ENCODE results near the gene GRM7.

GRM7 gene

GRCh38 chr3:7545334-7545733 is 684.4 kb downstream of the GRM7 start:
- no peaks in the 10 kb centered on the region for H3K9me3 ChIP-seq (ENCODE audit: low read length)
- H3K9ac ChIP-seq (ENCODE audit: low read length) = no peak overlapping the region
- H3K4me1 ChIP-seq (ENCODE audit: insufficient read depth, low read length) = no peaks in the 10 kb centered on the region
- no peak overlapping the region for H3K4me3 ChIP-seq (ENCODE audit: low read depth in 1 of 2, low read length in 2 of 2)
- no peaks in the 10 kb centered on the region for H3K36me3 ChIP-seq (ENCODE audit: insufficient read depth, low read length)
- no peaks in the 10 kb centered on the region for H3K27me3 ChIP-seq (ENCODE audit: control insufficient read depth in 1 of 2, insufficient read depth in 2 of 2, low read length in 2 of 2)
- no peak overlapping the region for H3K27ac ChIP-seq (ENCODE audit: low read depth, low read length)

DNA sequence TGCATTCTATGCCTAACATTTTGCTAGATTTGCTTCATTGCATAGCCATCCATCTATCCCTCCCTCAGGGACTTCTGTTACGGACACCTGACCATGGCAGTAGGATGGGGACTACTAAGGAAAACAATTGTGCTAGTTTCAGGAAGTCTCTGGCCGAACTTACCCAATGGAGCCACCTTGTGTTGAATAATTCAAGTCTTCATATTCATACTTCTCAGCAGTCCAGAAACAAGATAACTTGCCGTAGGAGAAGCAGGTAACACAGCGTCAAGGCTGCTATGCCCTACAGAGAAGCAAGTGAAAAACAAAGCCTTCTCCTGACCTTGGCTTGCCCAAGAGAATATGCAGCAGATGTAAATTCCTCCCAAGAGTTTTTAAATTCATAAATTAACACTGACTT is 685.3 kb downstream of the GRM7 start:
- Histone ChIP-seq H3K9me3 (ENCODE audit: low read length) (no peaks in the 10 kb centered on the region), H3K4me1 (ENCODE audit: insufficient read depth, low read length) (no peaks in the 10 kb centered on the region), H3K27ac (ENCODE audit: low read depth, low read length) (no peak overlapping the region), H3K4me3 (ENCODE audit: low read depth in 1 of 2, low read length in 2 of 2) (no peak overlapping the region), H3K36me3 (ENCODE audit: insufficient read depth, low read length) (no peaks in the 10 kb centered on the region), H3K9ac (ENCODE audit: low read length) (no peak overlapping the region), H3K27me3 (ENCODE audit: control insufficient read depth in 1 of 2, insufficient read depth in 2 of 2, low read length in 2 of 2) (no peaks in the 10 kb centered on the region)

GRCh38 chr3:7547826-7548225 is 686.9 kb downstream of the GRM7 start:
- H3K27me3 ChIP-seq (ENCODE audit: control insufficient read depth in 1 of 2, insufficient read depth in 2 of 2, low read length in 2 of 2) = no peaks in the 10 kb centered on the region
- no peaks in the 10 kb centered on the region for H3K36me3 ChIP-seq (ENCODE audit: insufficient read depth, low read length)
- H3K4me1 ChIP-seq (ENCODE audit: insufficient read depth, low read length) = no peaks in the 10 kb centered on the region
- H3K9me3 ChIP-seq (ENCODE audit: low read length) = no peaks in the 10 kb centered on the region
- no peak overlapping the region for H3K27ac ChIP-seq (ENCODE audit: low read depth, low read length)
- no peak overlapping the region for H3K9ac ChIP-seq (ENCODE audit: low read length)
- no peak overlapping the region for H3K4me3 ChIP-seq (ENCODE audit: low read depth in 1 of 2, low read length in 2 of 2)

DNA sequence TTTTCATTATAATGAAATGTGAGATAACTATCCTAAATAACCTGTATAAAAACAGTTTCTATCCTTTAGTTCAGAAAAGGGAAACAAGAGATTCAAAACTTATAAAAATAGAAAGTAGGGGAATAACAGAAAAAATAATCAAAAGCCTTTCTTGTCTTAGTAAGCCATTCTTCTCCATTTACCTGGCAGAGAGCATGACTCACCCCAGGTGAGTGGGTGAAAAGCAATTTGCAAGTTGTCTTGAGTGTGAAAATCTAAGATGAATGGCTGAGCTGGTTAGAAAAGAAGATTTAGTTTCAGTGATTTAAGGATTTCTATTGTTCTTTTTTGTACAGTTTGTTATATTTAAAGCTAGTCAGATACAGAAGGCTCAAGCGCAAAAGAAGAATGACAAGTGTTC is 702.0 kb downstream of the GRM7 start:
- Histone ChIP-seq H3K27me3 (ENCODE audit: control insufficient read depth in 1 of 2, insufficient read depth in 2 of 2, low read length in 2 of 2) (no peaks in the 10 kb centered on the region), H3K9me3 (ENCODE audit: low read length) (no peaks in the 10 kb centered on the region), H3K4me1 (ENCODE audit: insufficient read depth, low read length) (no peaks in the 10 kb centered on the region), H3K4me3 (ENCODE audit: low read depth in 1 of 2, low read length in 2 of 2) (no peak overlapping the region), H3K9ac (ENCODE audit: low read length) (no peak overlapping the region), H3K36me3 (ENCODE audit: insufficient read depth, low read length) (no peaks in the 10 kb centered on the region), H3K27ac (ENCODE audit: low read depth, low read length) (no peak overlapping the region)

DNA sequence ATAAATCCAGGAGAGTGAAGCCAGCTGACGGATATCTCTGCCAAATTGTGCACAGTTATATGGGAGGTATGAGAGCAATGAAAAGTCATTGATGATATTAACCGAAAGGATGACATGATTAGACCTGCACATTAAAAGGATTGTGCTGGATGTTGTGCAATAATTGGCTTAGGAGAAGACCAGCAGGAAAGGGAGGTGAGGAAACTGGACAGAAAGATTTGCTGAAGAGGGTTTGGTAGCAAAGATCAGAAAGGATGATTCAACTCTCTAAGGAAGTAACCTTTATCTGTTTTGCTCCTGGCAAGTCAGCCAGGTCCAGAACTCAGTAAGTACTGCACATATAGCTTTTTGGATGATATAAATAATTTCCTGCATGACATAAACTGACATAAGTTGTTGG is 704.7 kb downstream of the GRM7 start:
- Histone ChIP-seq H3K9me3 (ENCODE audit: low read length) (no peaks in the 10 kb centered on the region), H3K4me3 (ENCODE audit: low read depth in 1 of 2, low read length in 2 of 2) (no peak overlapping the region), H3K36me3 (ENCODE audit: insufficient read depth, low read length) (no peaks in the 10 kb centered on the region), H3K27me3 (ENCODE audit: control insufficient read depth in 1 of 2, insufficient read depth in 2 of 2, low read length in 2 of 2) (no peaks in the 10 kb centered on the region), H3K4me1 (ENCODE audit: insufficient read depth, low read length) (no peaks in the 10 kb centered on the region), H3K27ac (ENCODE audit: low read depth, low read length) (no peak overlapping the region), H3K9ac (ENCODE audit: low read length) (no peak overlapping the region)

DNA sequence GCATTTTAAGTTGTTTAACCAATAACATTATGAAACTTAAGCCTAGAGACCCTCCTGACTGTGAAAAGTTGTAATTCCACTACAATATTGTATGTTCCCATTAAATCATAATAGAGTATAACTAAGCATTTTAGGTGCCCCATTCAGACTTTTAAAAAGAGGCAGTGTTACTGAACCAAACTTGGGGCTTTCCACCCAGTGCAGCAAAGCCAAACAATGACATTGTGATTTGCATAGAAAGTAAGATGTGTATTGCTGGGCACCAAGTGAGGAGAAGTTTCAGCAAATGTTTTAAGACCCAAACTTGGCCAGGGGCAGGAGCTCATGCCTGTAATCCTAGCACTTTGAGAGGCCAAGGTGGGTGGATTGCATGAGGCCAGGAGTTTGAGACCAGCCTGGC is 706.2 kb downstream of the GRM7 start:
- Histone ChIP-seq H3K9ac (ENCODE audit: low read length) (no peak overlapping the region), H3K27ac (ENCODE audit: low read depth, low read length) (no peak overlapping the region), H3K4me3 (ENCODE audit: low read depth in 1 of 2, low read length in 2 of 2) (no peak overlapping the region), H3K27me3 (ENCODE audit: control insufficient read depth in 1 of 2, insufficient read depth in 2 of 2, low read length in 2 of 2) (no peaks in the 10 kb centered on the region), H3K4me1 (ENCODE audit: insufficient read depth, low read length) (no peaks in the 10 kb centered on the region), H3K9me3 (ENCODE audit: low read length) (no peaks in the 10 kb centered on the region), H3K36me3 (ENCODE audit: insufficient read depth, low read length) (no peaks in the 10 kb centered on the region)

GRCh38 chr3:7568526-7569184 is 707.7 kb downstream of the GRM7 start:
- no peaks in the 10 kb centered on the region for H3K27me3 ChIP-seq (ENCODE audit: control insufficient read depth in 1 of 2, insufficient read depth in 2 of 2, low read length in 2 of 2)
- no peak overlapping the region for H3K9ac ChIP-seq (ENCODE audit: low read length)
- no peaks in the 10 kb centered on the region for H3K9me3 ChIP-seq (ENCODE audit: low read length)
- H3K4me1 ChIP-seq (ENCODE audit: insufficient read depth, low read length) = no peaks in the 10 kb centered on the region
- H3K4me3 ChIP-seq (ENCODE audit: low read depth in 1 of 2, low read length in 2 of 2) = no peak overlapping the region
- no peak overlapping the region for H3K27ac ChIP-seq (ENCODE audit: low read depth, low read length)
- no peaks in the 10 kb centered on the region for H3K36me3 ChIP-seq (ENCODE audit: insufficient read depth, low read length)

GRCh38 chr3:7573330-7573729 is 712.4 kb downstream of the GRM7 start:
- Histone ChIP-seq H3K9me3 (ENCODE audit: low read length) (no peaks in the 10 kb centered on the region), H3K36me3 (ENCODE audit: insufficient read depth, low read length) (no peaks in the 10 kb centered on the region), H3K4me1 (ENCODE audit: insufficient read depth, low read length) (no peaks in the 10 kb centered on the region), H3K9ac (ENCODE audit: low read length) (no peak overlapping the region), H3K27me3 (ENCODE audit: control insufficient read depth in 1 of 2, insufficient read depth in 2 of 2, low read length in 2 of 2) (no peaks in the 10 kb centered on the region), H3K4me3 (ENCODE audit: low read depth in 1 of 2, low read length in 2 of 2) (no peak overlapping the region), H3K27ac (ENCODE audit: low read depth, low read length) (no peak overlapping the region)

DNA sequence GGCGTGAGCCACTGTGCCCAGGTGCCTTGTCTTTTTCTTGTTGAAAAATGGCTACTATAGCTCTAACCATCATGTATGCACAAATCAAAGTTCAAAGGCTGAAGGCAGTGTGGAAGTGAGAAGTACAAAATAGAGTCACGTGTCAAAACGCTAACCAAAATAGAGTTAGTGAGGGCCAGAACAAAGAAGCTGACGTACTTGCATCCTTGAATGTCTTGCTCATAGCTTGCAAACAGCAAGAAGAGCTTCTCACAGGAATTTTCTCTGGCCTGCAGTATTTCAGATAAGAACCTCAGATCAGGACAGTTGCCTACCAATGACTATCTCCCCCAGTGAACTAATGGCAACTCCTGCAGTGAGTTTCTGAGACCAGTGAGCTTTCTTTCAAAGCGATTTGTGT is 713.5 kb downstream of the GRM7 start:
- Histone ChIP-seq H3K36me3 (ENCODE audit: insufficient read depth, low read length) (no peaks in the 10 kb centered on the region), H3K27me3 (ENCODE audit: control insufficient read depth in 1 of 2, insufficient read depth in 2 of 2, low read length in 2 of 2) (no peaks in the 10 kb centered on the region), H3K9me3 (ENCODE audit: low read length) (no peaks in the 10 kb centered on the region), H3K4me1 (ENCODE audit: insufficient read depth, low read length) (no peaks in the 10 kb centered on the region), H3K9ac (ENCODE audit: low read length) (no peak overlapping the region), H3K27ac (ENCODE audit: low read depth, low read length) (no peak overlapping the region), H3K4me3 (ENCODE audit: low read depth in 1 of 2, low read length in 2 of 2) (no peak overlapping the region)

GRCh38 chr3:7576071-7576470 is 715.2 kb downstream of the GRM7 start:
- Histone ChIP-seq H3K27me3 (ENCODE audit: control insufficient read depth in 1 of 2, insufficient read depth in 2 of 2, low read length in 2 of 2) (no peaks in the 10 kb centered on the region), H3K4me3 (ENCODE audit: low read depth in 1 of 2, low read length in 2 of 2) (no peak overlapping the region), H3K36me3 (ENCODE audit: insufficient read depth, low read length) (no peaks in the 10 kb centered on the region), H3K9ac (ENCODE audit: low read length) (no peak overlapping the region), H3K9me3 (ENCODE audit: low read length) (no peaks in the 10 kb centered on the region), H3K27ac (ENCODE audit: low read depth, low read length) (no peak overlapping the region), H3K4me1 (ENCODE audit: insufficient read depth, low read length) (no peaks in the 10 kb centered on the region)

GRCh38 chr3:7576506-7576905 is 715.6 kb downstream of the GRM7 start:
- H3K9me3 ChIP-seq (ENCODE audit: low read length) = no peaks in the 10 kb centered on the region
- no peaks in the 10 kb centered on the region for H3K4me1 ChIP-seq (ENCODE audit: insufficient read depth, low read length)
- H3K27ac ChIP-seq (ENCODE audit: low read depth, low read length) = no peak overlapping the region
- H3K4me3 ChIP-seq (ENCODE audit: low read depth in 1 of 2, low read length in 2 of 2) = no peak overlapping the region
- no peaks in the 10 kb centered on the region for H3K36me3 ChIP-seq (ENCODE audit: insufficient read depth, low read length)
- no peak overlapping the region for H3K9ac ChIP-seq (ENCODE audit: low read length)
- no peaks in the 10 kb centered on the region for H3K27me3 ChIP-seq (ENCODE audit: control insufficient read depth in 1 of 2, insufficient read depth in 2 of 2, low read length in 2 of 2)

GRCh38 chr3:7577513-7577912 is 716.6 kb downstream of the GRM7 start:
- Histone ChIP-seq H3K27me3 (ENCODE audit: control insufficient read depth in 1 of 2, insufficient read depth in 2 of 2, low read length in 2 of 2) (no peaks in the 10 kb centered on the region), H3K27ac (ENCODE audit: low read depth, low read length) (no peak overlapping the region), H3K9me3 (ENCODE audit: low read length) (no peaks in the 10 kb centered on the region), H3K36me3 (ENCODE audit: insufficient read depth, low read length) (no peaks in the 10 kb centered on the region), H3K9ac (ENCODE audit: low read length) (no peak overlapping the region), H3K4me3 (ENCODE audit: low read depth in 1 of 2, low read length in 2 of 2) (no peak overlapping the region), H3K4me1 (ENCODE audit: insufficient read depth, low read length) (no peaks in the 10 kb centered on the region)
